HUES6 (cell line): Measurements from ENCODE around the gene PLEKHA4.
"Not testable (repeated sequence)": the region's sequence is repeated elsewhere in the genome, so short reads cannot be mapped to it uniquely, and the experiment has no call there.

Experiments
- H3K27ac ChIP-seq: 2 replicates; pipeline ENCODE4 v1.7.0; 2013; ENCODE audit warnings: low read depth, mild to moderate bottlenecking, low read length, inconsistent platforms
- H3K27me3 ChIP-seq: 2 replicates; pipeline ENCODE4 v1.6.1; 2013; ENCODE audit warnings: low read length; ENCODE audit not compliant: control insufficient read depth, insufficient read depth
- H3K36me3 ChIP-seq: 2 replicates; pipeline ENCODE4 v1.6.1; 2013; ENCODE audit warnings: low read length; ENCODE audit not compliant: control insufficient read depth, insufficient read depth
- H3K4me1 ChIP-seq: 2 replicates; pipeline ENCODE4 v1.6.1; 2013; ENCODE audit warnings: low read length; ENCODE audit not compliant: control insufficient read depth, insufficient read depth
- H3K4me3 ChIP-seq: 2 replicates; pipeline ENCODE4 v1.5.1; 2013; ENCODE audit warnings: low read depth, low read length
- H3K9ac ChIP-seq: one replicate; pipeline ENCODE4 v1.6.1; 2013; ENCODE audit warnings: mild to moderate bottlenecking, low read length
- H3K9me3 ChIP-seq: 2 replicates; pipeline ENCODE4 v1.6.1; 2013; ENCODE audit warnings: low read depth, low read length; ENCODE audit not compliant: control insufficient read depth, insufficient read depth

PLEKHA4 gene

DNA sequence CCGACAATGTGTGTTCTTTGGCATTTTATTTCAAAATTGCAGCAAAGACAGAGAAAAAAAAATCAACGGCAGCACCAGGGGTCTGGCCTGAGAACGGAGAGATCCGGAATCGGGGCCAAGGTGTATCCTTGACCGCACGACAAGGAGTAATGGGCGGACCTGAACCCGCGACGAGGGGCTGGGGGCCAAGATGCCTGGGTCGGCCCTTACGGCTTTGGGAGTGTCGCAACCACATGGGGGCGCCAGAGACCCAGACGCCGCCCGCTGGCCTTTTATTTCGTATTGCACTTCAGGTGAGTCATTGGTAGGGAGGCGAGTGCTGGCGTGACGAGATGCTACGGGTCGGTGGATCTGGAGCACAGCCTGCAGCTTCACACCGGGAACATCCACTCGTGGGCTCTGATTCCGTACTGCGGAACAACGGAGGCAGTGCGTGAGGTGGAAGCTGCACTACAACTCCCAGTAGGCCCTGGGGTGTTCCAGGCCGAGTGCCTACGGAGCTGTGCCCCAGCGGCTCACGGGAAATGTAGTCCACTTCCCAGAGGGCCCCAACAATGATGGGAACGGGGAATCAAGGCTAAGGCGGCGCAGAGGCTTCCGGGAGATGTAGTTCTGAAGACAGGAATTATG is 73.2 kb downstream of the PLEKHA4 start:
- Histone ChIP-seq H3K4me1 (peaks cover 9% of the 10 kb centered on the region), H3K36me3 (no peaks in the 10 kb centered on the region), H3K9ac (peak overlapping the region; percentile 63), H3K4me3 (peak overlapping the region; percentile 84), H3K27ac (no peak overlapping the region), H3K9me3 (no peaks in the 10 kb centered on the region), H3K27me3 (no peaks in the 10 kb centered on the region)

DNA sequence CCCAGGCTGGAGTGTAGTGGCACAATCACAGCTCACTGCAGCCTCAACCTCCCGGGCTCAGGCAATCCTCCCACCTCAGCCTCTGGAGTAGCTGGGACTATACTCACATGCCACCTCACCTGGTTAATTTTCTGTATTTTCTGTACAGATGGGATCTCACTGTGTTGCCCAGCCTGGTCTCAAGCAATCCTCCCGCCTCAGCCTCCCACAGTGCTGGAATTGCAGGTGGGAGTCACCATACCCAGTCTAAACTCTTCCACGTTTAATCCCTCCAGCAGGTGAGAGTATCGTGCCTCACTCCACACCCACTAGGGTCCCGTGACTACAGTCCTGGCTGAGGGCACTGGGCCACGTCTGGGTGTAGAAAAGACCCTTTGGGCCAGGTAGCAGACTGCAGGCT is 74.1 kb downstream of the PLEKHA4 start:
- H3K27me3 ChIP-seq, result no peaks in the 10 kb centered on the region
- no peaks in the 10 kb centered on the region for H3K9me3 ChIP-seq
- no peaks in the 10 kb centered on the region for H3K36me3 ChIP-seq
- H3K9ac ChIP-seq, result no peak overlapping the region
- no peak overlapping the region for H3K4me3 ChIP-seq
- peaks cover 5% of the 10 kb centered on the region for H3K4me1 ChIP-seq
- H3K27ac ChIP-seq, result no peak overlapping the region

DNA sequence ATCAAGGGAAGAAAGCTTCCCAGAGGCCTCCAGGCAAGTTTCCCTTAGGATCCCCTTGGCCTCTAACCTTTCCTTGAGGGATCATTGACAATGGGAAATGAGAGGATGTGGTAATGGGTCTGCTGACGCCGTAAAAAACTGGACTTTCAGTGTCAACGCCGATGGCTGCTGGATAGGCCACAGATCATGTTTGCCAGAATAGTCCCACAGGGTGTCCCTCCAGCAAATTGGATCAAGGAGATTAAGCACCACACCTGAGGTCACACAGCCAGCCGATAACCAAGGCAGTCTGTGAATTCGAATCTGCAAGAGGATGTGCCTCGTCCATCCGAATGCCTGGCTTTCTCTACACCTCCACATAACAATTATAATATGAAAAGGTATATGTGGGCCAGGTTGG is 75.1 kb downstream of the PLEKHA4 start:
- Histone ChIP-seq H3K4me3 (no peak overlapping the region), H3K4me1 (no peaks in the 10 kb centered on the region), H3K27ac (no peak overlapping the region), H3K36me3 (no peaks in the 10 kb centered on the region), H3K9me3 (no peaks in the 10 kb centered on the region), H3K27me3 (no peaks in the 10 kb centered on the region), H3K9ac (no peak overlapping the region)

DNA sequence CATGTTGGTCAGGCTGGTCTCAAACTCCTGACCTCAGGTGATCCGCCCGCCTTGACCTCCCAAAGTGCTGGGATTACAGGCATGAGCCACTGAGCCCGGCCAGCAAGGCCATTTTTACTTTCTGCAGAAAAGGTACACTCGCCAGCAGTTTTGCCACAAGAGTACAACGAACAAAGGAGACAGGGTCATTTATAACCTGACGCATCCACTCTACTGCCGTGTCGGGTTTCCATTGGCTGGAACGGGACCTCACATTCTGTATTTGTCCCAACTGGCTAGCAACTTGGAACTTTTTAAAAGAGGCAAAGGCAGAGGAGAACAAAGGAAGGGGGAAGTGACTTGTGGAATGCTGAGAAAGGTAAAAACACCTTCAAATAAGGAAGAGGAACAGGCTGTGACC is 81.1 kb downstream of the PLEKHA4 start:
- not testable (repeated sequence) for H3K36me3 ChIP-seq, H3K4me3 ChIP-seq, H3K9ac ChIP-seq, H3K9me3 ChIP-seq, H3K4me1 ChIP-seq, H3K27ac ChIP-seq, H3K27me3 ChIP-seq
